Cardiac muscle cell (in vitro differentiated cells and primary cell): Measurements from ENCODE around the gene AOPEP. TPM values are rescaled to one million over a fixed set of nuclear protein-coding genes. Genes with fewer than 3 reads are reported as not detected.
A peak's percentile ranks its signal among the peaks of the same experiment; 100 is the strongest.

ENCODE experiments used
- DNase-seq, 2 donors: peaks; one replicate each; pipeline versions ENCODE4 v3.0.0 to v3.0.0-alpha.2; 2010 to 2017; ENCODE audit warnings: low read depth in 1 of 2, low spot score in 1 of 2
- H3K27ac ChIP-seq: fragments of 200-600 bp; sonication (generic); 2 replicates; pipeline ENCODE4 v1.5.1; 2016
- H3K27me3 ChIP-seq: fragments of 200-600 bp; sonication (generic); 2 replicates; pipeline ENCODE4 v1.6.0; 2016; ENCODE audit warnings: control low read depth
- H3K36me3 ChIP-seq: fragments of 200-600 bp; sonication (generic); 2 replicates; pipeline ENCODE4 v1.5.1; 2016; ENCODE audit warnings: control low read depth
- H3K4me1 ChIP-seq: fragments of 200-600 bp; sonication (generic); 2 replicates; pipeline ENCODE4 v1.8.1; 2017; ENCODE audit warnings: low read depth, mild to moderate bottlenecking, mixed run types
- H3K4me3 ChIP-seq: fragments of 200-600 bp; sonication (generic); 2 replicates; pipeline ENCODE4 v1.5.1; 2016; ENCODE audit warnings: mild to moderate bottlenecking
- H3K9me3 ChIP-seq: fragments of 200-600 bp; sonication (generic); 2 replicates; pipeline ENCODE4 v1.5.1; 2017; ENCODE audit warnings: low read depth, mild to moderate bottlenecking, control low read depth
- polyA plus RNA-seq: library from polyadenylated mRNA; unstranded; fragments of >200 nt; fragmentation: Nextera tagmentation; extraction: Ambion mirVana; gene quantifications from 2 replicates; pipeline ENCODE4 v1.2.1, GENCODE V29; 2016
- total RNA-seq: library from RNA; depleted of rRNA; stranded (reverse); fragments of >200 nt; gene quantifications from 2 replicates; pipeline ENCODE4 v1.2.3, GENCODE V29; 2016
- TF ChIP-seq, protein P1 (sequence below): IDR thresholded peaks from 2 replicates; pipeline ENCODE4 v1.5.1; 2012; ENCODE audit warnings: low read depth, mild to moderate bottlenecking, low read length

The AOPEP gene
- total and polyA plus RNA-seq, 2 experiments from 2014 or later: 46.8 to 88.7 TPM

DNA sequence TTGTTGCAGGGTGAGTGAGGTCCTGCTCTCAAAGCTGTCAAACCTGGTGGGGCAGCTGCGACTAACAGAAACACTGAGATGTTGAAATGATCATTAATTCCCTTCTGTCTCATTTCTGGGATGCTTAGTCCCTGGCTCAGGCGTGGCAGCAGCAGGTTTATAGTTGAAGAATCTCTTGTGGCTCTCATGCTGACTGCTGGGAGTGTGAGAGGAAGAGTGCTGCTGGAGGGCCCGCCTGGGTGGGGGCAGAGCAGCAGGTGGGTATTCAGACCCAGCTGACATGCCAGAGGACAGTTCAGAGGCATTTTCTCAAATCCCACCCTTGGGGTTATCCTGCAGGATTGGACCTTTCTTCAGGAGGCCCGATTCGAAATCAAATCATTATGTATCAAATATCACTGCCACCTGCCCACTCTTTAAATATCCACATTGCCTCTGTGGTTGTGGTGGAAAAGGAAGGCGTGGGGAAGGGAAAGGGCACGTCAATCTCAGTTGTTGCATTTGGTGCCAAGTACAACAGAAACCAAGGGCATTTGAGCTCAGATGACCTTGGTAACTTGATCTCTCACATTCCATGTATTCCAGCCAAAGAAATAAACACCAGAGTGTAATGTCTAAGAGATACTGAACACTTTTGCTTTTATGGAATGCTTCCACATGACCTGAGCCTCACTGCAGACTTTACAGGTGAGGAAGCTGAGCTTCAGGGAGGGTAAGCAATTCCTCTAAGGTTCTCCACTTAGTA, 224.3 kb downstream of the AOPEP start:
- no peaks in the 10 kb centered on the region for H3K9me3 ChIP-seq
- H3K27ac ChIP-seq: peak overlapping the region; percentile 74
- no peak overlapping the region for H3K4me3 ChIP-seq
- peak; percentile 38 to 67 for DNase-seq
- H3K27me3 ChIP-seq: no peaks in the 10 kb centered on the region
- peaks cover 39% of the 10 kb centered on the region for H3K4me1 ChIP-seq
- TF ChIP-seq, protein P1, sequence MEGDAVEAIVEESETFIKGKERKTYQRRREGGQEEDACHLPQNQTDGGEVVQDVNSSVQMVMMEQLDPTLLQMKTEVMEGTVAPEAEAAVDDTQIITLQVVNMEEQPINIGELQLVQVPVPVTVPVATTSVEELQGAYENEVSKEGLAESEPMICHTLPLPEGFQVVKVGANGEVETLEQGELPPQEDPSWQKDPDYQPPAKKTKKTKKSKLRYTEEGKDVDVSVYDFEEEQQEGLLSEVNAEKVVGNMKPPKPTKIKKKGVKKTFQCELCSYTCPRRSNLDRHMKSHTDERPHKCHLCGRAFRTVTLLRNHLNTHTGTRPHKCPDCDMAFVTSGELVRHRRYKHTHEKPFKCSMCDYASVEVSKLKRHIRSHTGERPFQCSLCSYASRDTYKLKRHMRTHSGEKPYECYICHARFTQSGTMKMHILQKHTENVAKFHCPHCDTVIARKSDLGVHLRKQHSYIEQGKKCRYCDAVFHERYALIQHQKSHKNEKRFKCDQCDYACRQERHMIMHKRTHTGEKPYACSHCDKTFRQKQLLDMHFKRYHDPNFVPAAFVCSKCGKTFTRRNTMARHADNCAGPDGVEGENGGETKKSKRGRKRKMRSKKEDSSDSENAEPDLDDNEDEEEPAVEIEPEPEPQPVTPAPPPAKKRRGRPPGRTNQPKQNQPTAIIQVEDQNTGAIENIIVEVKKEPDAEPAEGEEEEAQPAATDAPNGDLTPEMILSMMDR: no peak
- H3K36me3 ChIP-seq: no peaks in the 10 kb centered on the region

DNA sequence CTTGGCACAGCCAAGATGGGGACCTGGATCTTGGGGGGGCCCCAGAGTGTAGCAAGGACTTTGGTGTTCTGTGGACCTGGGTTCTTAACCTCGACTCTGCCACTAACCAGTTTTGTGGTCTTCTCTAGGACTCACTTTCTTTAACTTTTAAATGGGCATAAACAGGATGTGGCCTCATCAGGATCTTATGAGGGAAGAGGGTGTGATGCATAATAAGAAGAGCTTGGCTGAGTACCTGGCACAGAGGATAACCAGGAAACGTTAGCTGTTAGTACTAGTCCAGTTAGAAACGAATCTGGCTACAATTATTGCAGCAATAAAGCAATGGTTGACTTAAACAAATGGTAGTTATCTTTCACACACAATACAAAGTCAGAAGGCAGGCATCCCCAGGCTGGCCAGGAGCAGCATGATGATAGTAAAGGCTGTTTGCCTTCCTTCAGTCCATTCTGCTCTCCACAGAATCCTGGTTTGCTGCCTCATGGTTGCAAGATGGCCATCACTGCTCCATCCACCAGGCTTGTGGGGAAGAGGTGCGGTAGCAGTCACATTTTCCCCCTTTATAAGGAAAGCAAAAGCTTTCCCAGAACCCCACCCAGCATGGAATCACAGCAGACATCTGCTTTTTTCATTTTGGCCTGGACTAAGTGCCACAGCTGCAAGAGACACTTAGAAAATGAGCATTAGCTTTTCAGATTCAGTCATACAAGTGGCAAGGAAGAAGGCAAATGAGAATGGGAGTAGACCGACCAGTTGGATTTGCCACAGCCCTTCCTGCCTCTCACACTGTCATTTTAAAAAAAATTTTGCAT, 225.0 kb downstream of the AOPEP start:
- Histone ChIP-seq H3K9me3 (no peaks in the 10 kb centered on the region), H3K36me3 (no peaks in the 10 kb centered on the region), H3K4me1 (peaks cover 39% of the 10 kb centered on the region), H3K4me3 (no peak overlapping the region), H3K27ac (peak overlapping the region; percentile 74), H3K27me3 (no peaks in the 10 kb centered on the region)
- DNase-seq: no peak
- TF ChIP-seq, protein P1: no peak

DNA sequence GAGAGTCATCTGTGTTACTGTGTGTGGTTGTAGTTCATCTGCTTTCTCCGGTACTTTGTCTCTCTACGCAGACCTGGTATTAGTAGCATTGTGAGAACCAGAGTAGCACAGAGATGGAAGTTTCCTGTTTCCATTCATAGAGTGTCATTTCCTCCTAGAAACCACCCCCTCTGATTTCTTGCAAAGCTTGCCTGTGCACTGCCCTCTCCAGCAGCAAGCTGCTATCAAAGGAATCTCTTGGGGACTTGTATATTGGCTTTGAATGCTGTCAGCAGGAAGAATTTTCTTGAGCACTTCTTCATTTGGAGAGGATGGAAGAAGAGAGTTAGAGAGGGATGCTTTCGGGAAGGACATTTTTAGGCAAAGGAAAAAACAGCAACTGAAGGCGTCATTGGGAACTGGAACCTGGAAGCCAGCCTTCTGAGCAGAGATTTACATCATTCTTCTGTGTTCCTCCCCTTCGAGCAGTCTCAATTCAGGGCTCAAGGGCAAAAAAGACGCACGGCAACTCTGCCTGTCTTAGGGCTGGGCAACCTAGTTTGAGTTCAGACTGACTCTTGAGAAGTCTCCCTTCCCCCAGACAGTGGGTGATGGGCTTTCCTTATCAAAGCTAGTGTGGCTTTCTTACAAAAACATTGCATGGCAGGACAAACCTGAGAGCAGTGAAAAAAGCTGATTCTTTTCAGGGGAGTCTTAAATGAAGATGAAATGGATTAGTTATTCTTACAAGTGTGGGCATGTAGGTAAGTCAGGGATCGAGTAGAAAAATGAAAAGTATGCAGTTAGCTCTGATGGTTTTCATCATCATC, 226.3 kb downstream of the AOPEP start:
- Histone ChIP-seq H3K4me1 (peaks cover 39% of the 10 kb centered on the region), H3K36me3 (no peaks in the 10 kb centered on the region), H3K9me3 (no peaks in the 10 kb centered on the region), H3K27me3 (no peaks in the 10 kb centered on the region), H3K4me3 (no peak overlapping the region), H3K27ac (peak overlapping the region; percentile 58)
- peak in 1 of 2 donors; percentile 51 for DNase-seq
- TF ChIP-seq, protein P1: no peak

DNA sequence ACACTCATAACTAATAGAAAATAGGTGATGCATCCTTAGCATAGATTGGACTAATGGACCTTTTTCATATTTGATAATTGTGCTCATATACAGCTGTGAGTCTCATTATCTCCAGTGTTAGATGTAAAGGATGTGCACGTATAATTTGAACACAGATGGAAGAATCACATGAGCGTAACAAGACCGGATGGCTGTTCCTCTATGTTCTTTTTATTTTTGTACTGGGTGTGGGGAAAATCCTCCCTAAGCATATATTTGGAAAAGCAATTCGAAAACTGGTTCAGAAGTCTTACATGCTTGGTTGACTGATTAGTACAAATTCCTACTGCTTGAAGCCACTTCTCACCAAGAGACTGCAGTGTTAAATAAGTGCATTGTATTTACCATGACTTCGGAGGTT, 230.2 kb downstream of the AOPEP start:
- H3K9me3 ChIP-seq: no peaks in the 10 kb centered on the region
- H3K36me3 ChIP-seq: no peaks in the 10 kb centered on the region
- TF ChIP-seq, protein P1: no peak
- DNase-seq: no peak
- no peaks in the 10 kb centered on the region for H3K27me3 ChIP-seq
- H3K27ac ChIP-seq: no peak overlapping the region
- peaks cover 22% of the 10 kb centered on the region for H3K4me1 ChIP-seq
- H3K4me3 ChIP-seq: no peak overlapping the region

DNA sequence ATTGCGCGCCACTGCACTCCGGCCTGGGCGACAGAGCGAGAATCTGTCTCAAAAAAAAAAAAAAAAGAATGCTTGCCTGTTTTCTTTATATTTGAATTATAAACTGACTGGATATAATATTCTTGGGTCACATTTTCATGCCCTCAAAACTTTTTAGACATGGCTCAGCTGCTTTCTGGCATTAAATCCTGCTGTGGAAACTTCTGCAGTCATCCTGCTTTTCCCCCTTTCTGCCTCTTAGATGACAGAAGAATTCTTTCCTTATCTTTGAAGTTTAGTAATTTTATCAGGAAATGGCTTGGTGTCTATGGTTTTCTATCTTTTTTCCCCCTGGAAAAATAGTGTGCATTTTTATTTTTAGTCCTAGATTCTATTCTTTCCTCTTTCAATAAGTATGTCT, 234.5 kb downstream of the AOPEP start:
- Histone ChIP-seq H3K27ac (no peak overlapping the region), H3K36me3 (no peaks in the 10 kb centered on the region), H3K9me3 (no peaks in the 10 kb centered on the region), H3K27me3 (no peaks in the 10 kb centered on the region), H3K4me1 (no peaks in the 10 kb centered on the region), H3K4me3 (no peak overlapping the region)
- TF ChIP-seq, protein P1: no peak
- DNase-seq: no peak
